OCI-LY3 (cell line): ENCODE measurements around the gene IGF2BP3.

Source experiments
- H2AFZ ChIP-seq: fragments of 200-600, 300-600 bp; shearing (Covaris generic); 2 replicates; pipeline ENCODE4 v1.6.0; 2014; ENCODE audit warnings: antibody characterized with exemption, low read depth, low read length
- H3K27ac ChIP-seq: fragments of 200-600, 300-600 bp; sonication (generic); 2 replicates; pipeline ENCODE4 v1.5.1; 2014; ENCODE audit warnings: mild to moderate bottlenecking, low read length, moderate library complexity, mixed read lengths
- H3K27me3 ChIP-seq: fragments of 200-600, 300-600 bp; sonication (generic); 2 replicates; pipeline ENCODE4 v1.6.1; 2014; ENCODE audit warnings: low read depth, low read length, mixed read lengths
- H3K36me3 ChIP-seq: fragments of 200-600, 300-600 bp; sonication (generic); replicated peaks from 2 replicates; pipeline ENCODE3; 2014; ENCODE audit warnings: low read depth, low read length, mixed read lengths
- H3K4me1 ChIP-seq: fragments of 300-600, 200-600 bp; sonication (generic); 2 replicates; pipeline ENCODE4 v1.6.1; 2014; ENCODE audit warnings: low read length, mixed read lengths
- H3K4me2 ChIP-seq: fragments of 200-600, 300-600 bp; sonication (generic); 2 replicates; pipeline ENCODE4 v1.6.1; 2014; ENCODE audit warnings: low read length, mixed read lengths
- H3K4me3 ChIP-seq: fragments of 300-600, 200-600 bp; sonication (generic); 2 replicates; pipeline ENCODE4 v1.5.1; 2014; ENCODE audit warnings: antibody characterized with exemption, mild to moderate bottlenecking, low read length, moderate library complexity
- H3K79me2 ChIP-seq: fragments of 300-600, 200-600 bp; shearing (Covaris generic); 2 replicates; pipeline ENCODE4 v1.6.1; 2014; ENCODE audit warnings: mild to moderate bottlenecking, low read length, mixed read lengths
- H3K9ac ChIP-seq: fragments of 300-600, 200-600 bp; shearing (Covaris generic); 2 replicates; pipeline ENCODE4 v1.6.0; 2014; ENCODE audit warnings: mild to moderate bottlenecking, low read length, moderate library complexity
- H3K9me3 ChIP-seq: fragments of 200-600, 300-600 bp; shearing (Covaris generic); 2 replicates; pipeline ENCODE4 v1.6.1; 2014; ENCODE audit warnings: low read length, mixed read lengths; ENCODE audit not compliant: insufficient read depth
- H4K20me1 ChIP-seq: fragments of 200-600, 300-600 bp; sonication (generic); 2 replicates; pipeline ENCODE4 v1.6.1; 2016; ENCODE audit warnings: low read length, mixed read lengths; ENCODE audit not compliant: insufficient read depth
- EZH2phosphoT487 ChIP-seq: fragments of 200-600 bp; shearing (Covaris generic); IDR thresholded peaks from 2 replicates; pipeline ENCODE4 v1.6.1; 2018; ENCODE audit warnings: antibody characterized with exemption, mixed run types, low read depth
- TF ChIP-seq, protein P1 (sequence below): fragments of 200-600, 300-600 bp; sonication (generic); IDR thresholded peaks from 2 replicates; pipeline ENCODE4 v1.5.1; 2014; ENCODE audit warnings: antibody characterized with exemption, low read length, low read depth

IGF2BP3 gene

DNA sequence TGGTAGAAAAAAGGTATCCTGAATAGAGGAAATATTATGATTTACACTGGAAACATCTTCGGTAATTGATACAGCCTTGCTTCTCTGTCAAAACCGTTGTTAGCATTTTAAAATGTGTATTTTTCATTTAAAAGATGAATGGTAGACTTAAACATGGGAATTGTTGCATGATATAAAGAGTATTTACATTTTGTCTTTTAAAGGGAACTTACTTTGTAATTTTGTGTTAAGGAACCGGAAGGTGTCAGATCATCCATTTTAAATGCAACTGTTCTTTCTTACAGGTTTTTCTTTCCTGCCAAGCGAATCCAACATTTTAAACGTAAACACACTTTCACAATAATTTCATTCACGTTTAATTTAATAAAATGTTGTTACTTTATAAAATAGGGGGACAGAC is 1.8 kb upstream of the IGF2BP3 start:
- H2AFZ ChIP-seq = no peak overlapping the region
- H3K4me3 ChIP-seq = peak overlapping the region; percentile 93
- H4K20me1 ChIP-seq = peaks cover 7% of the 10 kb centered on the region
- no peaks in the 10 kb centered on the region for H3K27me3 ChIP-seq
- H3K4me1 ChIP-seq = peaks cover 20% of the 10 kb centered on the region
- peaks cover 5% of the 10 kb centered on the region for H3K36me3 ChIP-seq
- peak overlapping the region; percentile 99 for H3K9ac ChIP-seq
- H3K27ac ChIP-seq = peak overlapping the region; percentile 96
- H3K4me2 ChIP-seq = peak overlapping the region; percentile 95
- peaks cover 75% of the 10 kb centered on the region for H3K79me2 ChIP-seq
- TF ChIP-seq EZH2phosphoT487 = no peak
- TF ChIP-seq, protein P1, sequence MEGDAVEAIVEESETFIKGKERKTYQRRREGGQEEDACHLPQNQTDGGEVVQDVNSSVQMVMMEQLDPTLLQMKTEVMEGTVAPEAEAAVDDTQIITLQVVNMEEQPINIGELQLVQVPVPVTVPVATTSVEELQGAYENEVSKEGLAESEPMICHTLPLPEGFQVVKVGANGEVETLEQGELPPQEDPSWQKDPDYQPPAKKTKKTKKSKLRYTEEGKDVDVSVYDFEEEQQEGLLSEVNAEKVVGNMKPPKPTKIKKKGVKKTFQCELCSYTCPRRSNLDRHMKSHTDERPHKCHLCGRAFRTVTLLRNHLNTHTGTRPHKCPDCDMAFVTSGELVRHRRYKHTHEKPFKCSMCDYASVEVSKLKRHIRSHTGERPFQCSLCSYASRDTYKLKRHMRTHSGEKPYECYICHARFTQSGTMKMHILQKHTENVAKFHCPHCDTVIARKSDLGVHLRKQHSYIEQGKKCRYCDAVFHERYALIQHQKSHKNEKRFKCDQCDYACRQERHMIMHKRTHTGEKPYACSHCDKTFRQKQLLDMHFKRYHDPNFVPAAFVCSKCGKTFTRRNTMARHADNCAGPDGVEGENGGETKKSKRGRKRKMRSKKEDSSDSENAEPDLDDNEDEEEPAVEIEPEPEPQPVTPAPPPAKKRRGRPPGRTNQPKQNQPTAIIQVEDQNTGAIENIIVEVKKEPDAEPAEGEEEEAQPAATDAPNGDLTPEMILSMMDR = no peak
- no peaks in the 10 kb centered on the region for H3K9me3 ChIP-seq

DNA sequence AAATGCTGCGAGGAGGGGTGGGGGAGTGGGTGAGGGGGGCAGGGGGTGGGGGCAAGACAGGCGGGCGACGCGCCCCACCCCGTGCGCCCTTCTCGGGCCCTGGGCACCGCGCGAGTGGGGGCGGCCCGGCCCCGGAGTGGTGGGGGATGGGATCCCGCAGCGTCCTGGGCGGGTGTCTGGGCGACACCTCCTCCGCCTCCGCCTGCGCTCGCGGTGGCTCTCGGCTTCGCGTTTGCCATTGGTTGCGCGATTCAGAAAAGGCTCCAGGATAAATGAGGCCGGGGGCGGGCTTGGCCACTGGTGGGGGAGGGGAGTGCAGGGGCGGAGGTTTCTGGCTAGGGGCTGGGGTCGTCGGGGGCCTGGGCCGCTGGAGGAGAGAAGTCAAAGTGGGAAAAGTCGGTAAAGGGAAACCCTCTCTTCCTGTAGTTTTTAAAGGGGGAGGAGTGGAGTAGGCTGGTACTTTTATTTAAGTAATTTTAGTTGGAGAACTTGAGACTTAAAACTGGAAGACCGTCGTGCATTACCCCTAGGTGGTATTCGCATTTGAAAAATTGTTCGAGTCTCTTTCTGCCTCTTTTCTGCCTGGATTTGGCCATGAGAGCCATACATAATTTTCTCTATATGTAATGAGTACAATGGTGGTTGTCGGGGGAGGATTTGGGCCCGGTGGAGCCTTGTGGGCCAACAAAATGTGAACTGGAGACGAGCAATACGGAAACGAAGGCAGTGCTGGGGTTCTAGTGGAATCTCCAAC is 992 bp upstream of the IGF2BP3 start:
- TF ChIP-seq, protein P1 = no peak
- TF ChIP-seq EZH2phosphoT487 = no peak
- Histone ChIP-seq H3K9me3 (no peaks in the 10 kb centered on the region), H3K4me1 (peaks cover 21% of the 10 kb centered on the region), H3K4me3 (peak overlapping the region; percentile 93), H4K20me1 (peaks cover 15% of the 10 kb centered on the region), H3K36me3 (peaks cover 5% of the 10 kb centered on the region), H3K27me3 (no peaks in the 10 kb centered on the region), H3K27ac (peak overlapping the region; percentile 96), H2AFZ (no peak overlapping the region), H3K79me2 (peaks cover 78% of the 10 kb centered on the region), H3K4me2 (peak overlapping the region; percentile 95), H3K9ac (peak overlapping the region; percentile 99)

DNA sequence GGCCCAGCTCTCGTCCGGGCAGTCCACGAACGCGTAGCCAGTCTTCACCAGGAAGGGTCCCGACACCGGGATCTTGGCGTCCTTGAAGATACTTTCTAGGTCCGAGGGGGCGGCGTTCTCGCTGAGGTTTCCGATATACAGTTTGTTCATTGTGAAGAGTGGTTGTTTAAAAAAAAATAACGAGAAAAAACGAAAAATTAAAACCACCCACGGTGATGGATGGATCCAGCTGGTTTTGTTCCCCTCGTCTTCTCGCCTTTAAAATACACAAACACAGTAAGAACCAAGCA is 385 bp downstream of the IGF2BP3 start:
- Histone ChIP-seq H2AFZ (no peak overlapping the region), H3K4me1 (peaks cover 29% of the 10 kb centered on the region), H3K9ac (peak overlapping the region; percentile 99), H4K20me1 (peaks cover 28% of the 10 kb centered on the region), H3K27me3 (no peaks in the 10 kb centered on the region), H3K4me3 (peak overlapping the region; percentile 93), H3K36me3 (peaks cover 14% of the 10 kb centered on the region), H3K79me2 (peaks cover 78% of the 10 kb centered on the region), H3K9me3 (no peaks in the 10 kb centered on the region), H3K4me2 (peak overlapping the region; percentile 92), H3K27ac (peak overlapping the region; percentile 96)
- TF ChIP-seq EZH2phosphoT487 = no peak
- TF ChIP-seq, protein P1 = no peak

- Histone ChIP-seq H3K4me2 (peak overlapping the region; percentile 92), H3K36me3 (peaks cover 14% of the 10 kb centered on the region), H3K4me1 (peaks cover 30% of the 10 kb centered on the region), H3K79me2 (peaks cover 81% of the 10 kb centered on the region), H3K9ac (peak overlapping the region; percentile 99), H3K9me3 (no peaks in the 10 kb centered on the region), H4K20me1 (peaks cover 32% of the 10 kb centered on the region), H3K4me3 (peak overlapping the region; percentile 93), H2AFZ (no peak overlapping the region), H3K27ac (peak overlapping the region; percentile 96), H3K27me3 (no peaks in the 10 kb centered on the region)
- TF ChIP-seq EZH2phosphoT487 = no peak
- TF ChIP-seq, protein P1 = no peak
These were observed 936 bp downstream of the IGF2BP3 start for GRCh38 chr7:23469150-23469960.
